Effector memory CD8-positive, alpha-beta T cell (primary cell): Measurements from ENCODE around the gene GAGE12G.

ENCODE experiments used
- ATAC-seq: fragments of 150-1000 bp; cut with Tn5 transposase; replicated peaks from 2 replicates; pipeline ENCODE4 v1.10.0; 2021; ENCODE audit warnings: mild to moderate bottlenecking, moderate library complexity
- DNase-seq, 3 experiments: peaks; one replicate each; pipeline ENCODE4 v3.0.0; 2021
- H3K27ac Mint-ChIP-seq, 2 donors: one replicate each; pipeline ENCODE4 v1.8.0; 2022; ENCODE audit warnings: mild to moderate bottlenecking in 2 of 2, mixed read lengths in 2 of 2, moderate library complexity in 2 of 2
- H3K27me3 Mint-ChIP-seq, 2 donors: one replicate each; pipeline ENCODE4 v1.8.0; 2022; ENCODE audit warnings: mixed read lengths in 2 of 2
- H3K36me3 Mint-ChIP-seq: one replicate; pipeline ENCODE4 v1.8.0; 2022; ENCODE audit warnings: mild to moderate bottlenecking, moderate library complexity, mixed read lengths; ENCODE audit not compliant: insufficient read depth
- H3K4me1 Mint-ChIP-seq, 2 donors: one replicate each; pipeline ENCODE4 v1.8.0; 2022; ENCODE audit warnings: low read depth in 2 of 2, mixed read lengths in 2 of 2
- H3K4me3 Mint-ChIP-seq, 2 donors: one replicate each; pipeline ENCODE4 v1.8.0; 2022; ENCODE audit warnings: mild to moderate bottlenecking in 2 of 2, mixed read lengths in 2 of 2, moderate library complexity in 2 of 2
- H3K9me3 Mint-ChIP-seq, 2 donors: one replicate each; pipeline ENCODE4 v1.8.0; 2022; ENCODE audit warnings: mixed read lengths in 2 of 2

Gene GAGE12G

GRCh38 chrX:49618574-49618973, 48.4 kb downstream of the GAGE12G start:
- no peak for ATAC-seq
- H3K27me3 Mint-ChIP-seq: peaks cover 4 to 6% of the 10 kb centered on the region in 2 donors

More at GRCh38 chrX:49618574-49618973, 48.4 kb downstream of the GAGE12G start:
- DNase-seq: no peak
- Mint-ChIP-seq H3K27ac (no peak overlapping the region), H3K4me3 (no peak overlapping the region), H3K4me1 (no peaks in the 10 kb centered on the region), H3K36me3 (no peaks in the 10 kb centered on the region), H3K9me3 (no peaks in the 10 kb centered on the region)
